Osteocyte (in vitro differentiated cells): ENCODE results near the gene SH3BP2. TPM values are rescaled to one million over a fixed set of nuclear protein-coding genes. Genes with fewer than 3 reads are reported as not detected.

ENCODE experiments used
- DNase-seq: peaks from one replicate; pipeline ENCODE4 v3.0.0; 2021; ENCODE audit warnings: mixed read lengths; ENCODE audit not compliant: unreplicated experiment; ENCODE audit errors: extremely low spot score
- H3K27ac Mint-ChIP-seq: one replicate; pipeline ENCODE4 v1.8.0; 2021; ENCODE audit warnings: mild to moderate bottlenecking, mixed read lengths; ENCODE audit not compliant: unreplicated experiment
- H3K27me3 Mint-ChIP-seq: one replicate; pipeline ENCODE4 v1.8.0; 2021; ENCODE audit warnings: mixed read lengths; ENCODE audit not compliant: unreplicated experiment
- H3K36me3 Mint-ChIP-seq: one replicate; pipeline ENCODE4 v1.8.0; 2021; ENCODE audit warnings: mixed read lengths; ENCODE audit not compliant: unreplicated experiment
- H3K4me1 Mint-ChIP-seq: one replicate; pipeline ENCODE4 v1.8.0; 2021; ENCODE audit warnings: mixed read lengths; ENCODE audit not compliant: unreplicated experiment
- H3K4me3 Mint-ChIP-seq: one replicate; pipeline ENCODE4 v1.8.0; 2021; ENCODE audit warnings: mild to moderate bottlenecking, moderate library complexity, mixed read lengths; ENCODE audit not compliant: unreplicated experiment
- H3K9me3 Mint-ChIP-seq: one replicate; pipeline ENCODE4 v1.8.0; 2021; ENCODE audit warnings: mixed read lengths; ENCODE audit not compliant: unreplicated experiment
- long read RNA-seq: library from polyadenylated mRNA; unstranded; transcript quantifications from one replicate; pipeline ENCODE4 v2.0.0, GENCODE V29; 2021
- total RNA-seq: library from RNA; stranded (reverse); gene quantifications from 2 replicates; pipeline ENCODE4 v1.2.1, GENCODE V29; 2021
- TF ChIP-seq, protein P1 (sequence below): fragments of 200-600 bp; sonication (generic); IDR thresholded peaks from 2 replicates; pipeline ENCODE4 v1.5.0; 2021; ENCODE audit warnings: antibody characterized with exemption, mild to moderate bottlenecking, moderate library complexity

The SH3BP2 gene, protein sequence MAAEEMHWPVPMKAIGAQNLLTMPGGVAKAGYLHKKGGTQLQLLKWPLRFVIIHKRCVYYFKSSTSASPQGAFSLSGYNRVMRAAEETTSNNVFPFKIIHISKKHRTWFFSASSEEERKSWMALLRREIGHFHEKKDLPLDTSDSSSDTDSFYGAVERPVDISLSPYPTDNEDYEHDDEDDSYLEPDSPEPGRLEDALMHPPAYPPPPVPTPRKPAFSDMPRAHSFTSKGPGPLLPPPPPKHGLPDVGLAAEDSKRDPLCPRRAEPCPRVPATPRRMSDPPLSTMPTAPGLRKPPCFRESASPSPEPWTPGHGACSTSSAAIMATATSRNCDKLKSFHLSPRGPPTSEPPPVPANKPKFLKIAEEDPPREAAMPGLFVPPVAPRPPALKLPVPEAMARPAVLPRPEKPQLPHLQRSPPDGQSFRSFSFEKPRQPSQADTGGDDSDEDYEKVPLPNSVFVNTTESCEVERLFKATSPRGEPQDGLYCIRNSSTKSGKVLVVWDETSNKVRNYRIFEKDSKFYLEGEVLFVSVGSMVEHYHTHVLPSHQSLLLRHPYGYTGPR
- total RNA-seq = 105 and 110 TPM in 2 replicates
- long read RNA-seq, partial matches to known transcripts = 0 of 9 reads
- long read RNA-seq, other reads (novel, unspliced or antisense) = 9 of 9 reads

DNA sequence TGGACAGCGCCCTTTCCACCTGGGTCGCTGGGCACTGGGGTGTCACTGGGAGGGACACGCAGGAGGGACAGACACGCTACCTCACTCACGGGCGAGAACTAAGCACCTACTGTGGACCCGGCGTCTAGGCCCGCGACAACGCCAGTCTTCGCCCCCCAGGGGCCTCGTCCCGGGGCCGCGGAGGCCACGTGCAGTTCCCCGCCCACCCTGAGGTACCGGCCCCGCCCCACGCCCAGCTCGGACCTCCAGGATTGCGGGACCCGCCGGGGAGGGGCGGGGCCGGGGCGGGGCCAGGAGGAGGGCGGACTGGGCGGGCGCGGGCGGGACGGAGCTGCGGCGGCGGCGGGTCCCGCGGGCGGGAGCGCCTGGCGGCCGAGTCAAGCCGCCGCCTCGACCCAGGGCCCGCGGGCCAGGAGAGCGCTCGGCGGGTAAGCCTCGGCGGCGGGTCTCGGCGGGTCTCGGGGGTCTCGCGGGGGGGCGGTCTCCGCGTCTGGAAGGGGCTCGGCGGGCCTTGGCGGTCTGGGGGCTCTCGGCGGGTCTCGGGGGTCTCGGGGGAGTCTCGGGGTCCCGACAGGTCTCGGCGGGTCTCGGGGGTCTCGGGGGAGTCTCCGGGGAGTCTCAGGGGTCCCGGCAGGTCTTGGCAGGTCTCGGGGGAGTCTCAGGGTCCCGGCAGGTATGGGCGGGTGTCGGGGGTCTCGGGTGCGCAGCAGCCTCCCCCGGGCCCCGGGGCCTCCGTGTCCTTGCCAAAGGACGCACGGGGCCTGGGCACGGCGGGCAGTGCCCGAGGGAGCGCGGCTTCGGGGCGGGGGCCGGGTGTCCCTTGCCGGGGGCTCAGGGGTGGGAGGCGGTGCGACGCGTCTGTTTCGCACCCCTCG, at the start of gene SH3BP2:
Gene SH3BP2, plus strand, starts transcription at position 375 of the 875 bp plus-strand sequence. CDS start 27,533 bp downstream, outside the sequence.
- no peaks in the 10 kb centered on the region for H3K9me3 Mint-ChIP-seq
- H3K4me1 Mint-ChIP-seq = peaks cover 50% of the 10 kb centered on the region
- no peaks in the 10 kb centered on the region for H3K36me3 Mint-ChIP-seq
- no peaks in the 10 kb centered on the region for H3K27me3 Mint-ChIP-seq
- H3K27ac Mint-ChIP-seq = peak within 1 kb of the TSS; percentile 94
- peak within 1 kb of the TSS; percentile 89 for H3K4me3 Mint-ChIP-seq
- TF ChIP-seq, protein P1, sequence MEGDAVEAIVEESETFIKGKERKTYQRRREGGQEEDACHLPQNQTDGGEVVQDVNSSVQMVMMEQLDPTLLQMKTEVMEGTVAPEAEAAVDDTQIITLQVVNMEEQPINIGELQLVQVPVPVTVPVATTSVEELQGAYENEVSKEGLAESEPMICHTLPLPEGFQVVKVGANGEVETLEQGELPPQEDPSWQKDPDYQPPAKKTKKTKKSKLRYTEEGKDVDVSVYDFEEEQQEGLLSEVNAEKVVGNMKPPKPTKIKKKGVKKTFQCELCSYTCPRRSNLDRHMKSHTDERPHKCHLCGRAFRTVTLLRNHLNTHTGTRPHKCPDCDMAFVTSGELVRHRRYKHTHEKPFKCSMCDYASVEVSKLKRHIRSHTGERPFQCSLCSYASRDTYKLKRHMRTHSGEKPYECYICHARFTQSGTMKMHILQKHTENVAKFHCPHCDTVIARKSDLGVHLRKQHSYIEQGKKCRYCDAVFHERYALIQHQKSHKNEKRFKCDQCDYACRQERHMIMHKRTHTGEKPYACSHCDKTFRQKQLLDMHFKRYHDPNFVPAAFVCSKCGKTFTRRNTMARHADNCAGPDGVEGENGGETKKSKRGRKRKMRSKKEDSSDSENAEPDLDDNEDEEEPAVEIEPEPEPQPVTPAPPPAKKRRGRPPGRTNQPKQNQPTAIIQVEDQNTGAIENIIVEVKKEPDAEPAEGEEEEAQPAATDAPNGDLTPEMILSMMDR = no peak
- DNase-seq = peak; percentile 88

DNA sequence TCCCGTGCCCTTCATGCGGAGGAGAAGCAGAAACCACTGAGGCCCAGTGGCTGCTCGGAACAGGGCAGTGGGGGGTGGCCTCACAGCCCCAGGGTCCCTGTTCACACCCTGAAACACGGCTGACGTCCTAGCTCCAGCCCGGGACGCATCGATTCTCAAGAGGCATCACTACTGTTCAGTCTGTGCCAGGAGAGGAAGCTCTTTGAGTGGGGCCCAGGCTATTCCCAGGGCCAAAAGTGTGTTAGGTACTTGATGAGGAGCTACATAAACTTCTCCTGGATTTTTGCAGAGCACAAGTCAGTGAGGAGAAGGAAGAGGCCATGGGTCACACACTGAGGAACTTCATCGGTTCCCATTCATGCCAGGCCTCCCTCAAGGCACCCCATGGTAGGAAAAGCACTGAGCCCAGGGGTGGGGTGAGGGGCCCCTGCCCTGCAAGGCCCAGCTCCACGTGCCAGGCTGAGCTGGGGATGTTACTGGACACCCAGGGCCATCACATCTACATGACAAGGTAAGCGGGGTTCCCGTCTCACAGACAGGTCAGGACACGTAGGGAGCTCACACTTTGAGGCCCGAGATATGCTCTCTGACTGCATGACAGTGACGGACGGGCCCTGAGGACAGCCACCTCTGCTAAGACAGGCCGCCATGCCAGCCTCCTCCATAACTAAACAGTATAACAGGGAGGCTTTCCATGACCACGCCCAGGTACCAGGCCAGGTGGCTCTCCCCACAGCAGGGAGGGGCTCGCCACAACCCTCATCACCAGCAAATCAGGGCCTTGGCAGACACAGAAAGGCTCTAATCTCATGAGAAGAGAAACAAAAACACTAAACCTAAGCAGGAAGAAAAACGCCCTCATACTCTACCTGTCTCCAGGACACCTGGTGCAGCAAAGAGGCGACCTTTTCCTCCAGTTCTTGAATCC, 49.1 kb upstream of the SH3BP2 start:
- no peaks in the 10 kb centered on the region for H3K27me3 Mint-ChIP-seq
- no peak overlapping the region for H3K4me3 Mint-ChIP-seq
- H3K9me3 Mint-ChIP-seq = no peaks in the 10 kb centered on the region
- no peak overlapping the region for H3K27ac Mint-ChIP-seq
- TF ChIP-seq, protein P1 = no peak
- peaks cover 24% of the 10 kb centered on the region for H3K4me1 Mint-ChIP-seq
- peaks cover 26% of the 10 kb centered on the region for H3K36me3 Mint-ChIP-seq
- no peak for DNase-seq

DNA sequence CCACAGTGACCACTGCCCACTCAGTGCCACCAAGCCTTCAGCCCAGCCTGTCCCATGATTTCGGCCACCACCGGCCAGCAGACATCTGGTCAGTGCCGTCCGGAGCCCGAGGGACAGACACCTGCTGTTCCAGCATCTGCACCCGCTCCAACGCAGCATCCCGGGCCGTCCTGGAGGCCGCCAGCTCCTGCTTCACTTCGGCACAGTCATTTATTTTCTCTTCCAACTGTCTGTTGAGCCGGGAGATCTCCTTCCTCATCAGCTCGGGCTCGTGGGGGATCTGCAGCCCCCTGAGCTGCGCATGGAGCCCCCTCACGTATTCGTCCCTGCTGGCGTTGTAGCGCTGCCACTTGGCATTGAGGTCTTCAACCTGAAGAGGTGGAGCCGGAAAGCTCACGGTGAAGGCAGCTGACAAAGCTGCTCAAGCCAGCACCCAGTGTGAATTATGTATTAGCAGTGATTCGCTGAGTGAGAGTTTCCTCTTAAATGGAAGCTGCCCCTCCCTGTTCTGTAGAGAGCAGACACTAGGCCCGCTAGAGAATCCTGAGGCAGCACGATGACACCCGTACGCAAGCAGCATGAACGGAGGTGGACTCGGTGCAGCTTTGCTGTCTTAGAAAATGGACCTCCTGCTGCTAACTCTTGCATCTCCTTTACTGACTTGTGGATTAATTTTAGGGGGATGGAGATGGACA, 48.2 kb upstream of the SH3BP2 start:
- Mint-ChIP-seq H3K27ac (no peak overlapping the region), H3K4me1 (peaks cover 24% of the 10 kb centered on the region), H3K4me3 (no peak overlapping the region), H3K9me3 (no peaks in the 10 kb centered on the region), H3K27me3 (no peaks in the 10 kb centered on the region), H3K36me3 (peaks cover 26% of the 10 kb centered on the region)
- DNase-seq = no peak
- TF ChIP-seq, protein P1 = no peak

DNA sequence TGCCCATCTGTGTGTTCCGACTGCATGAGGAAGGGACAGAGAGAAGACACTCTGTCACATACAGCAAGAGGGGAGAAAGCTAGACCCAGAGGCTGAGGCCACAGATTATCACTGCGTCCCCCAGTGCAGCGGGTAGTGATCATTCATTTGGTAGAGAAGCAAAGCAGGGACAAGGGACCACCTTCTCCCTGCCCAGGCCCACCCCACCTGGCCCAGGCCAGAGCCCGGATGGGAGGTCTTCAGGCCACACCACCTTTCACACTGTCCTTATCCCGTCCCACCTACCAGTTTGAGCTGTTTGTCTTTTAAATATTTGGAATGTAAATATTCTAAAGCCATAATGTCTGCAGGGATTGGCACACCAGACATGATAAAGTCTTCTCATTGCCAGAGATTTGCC, 47.4 kb upstream of the SH3BP2 start:
- TF ChIP-seq, protein P1 = no peak

More for the DNA sequence above, 47.4 kb upstream of the SH3BP2 start:
- H3K4me3 Mint-ChIP-seq = no peak overlapping the region
- DNase-seq = no peak
- H3K27ac Mint-ChIP-seq = peak overlapping the region; percentile 61
- peaks cover 25% of the 10 kb centered on the region for H3K36me3 Mint-ChIP-seq
- H3K4me1 Mint-ChIP-seq = peaks cover 24% of the 10 kb centered on the region
- no peaks in the 10 kb centered on the region for H3K9me3 Mint-ChIP-seq
- no peaks in the 10 kb centered on the region for H3K27me3 Mint-ChIP-seq
